Superior temporal gyrus (tissue), 1 donor: Measurements from ENCODE around the gene DDC.
A peak's percentile ranks its signal among the peaks of the same experiment; 100 is the strongest.
"Not testable (repeated sequence)": the region's sequence is repeated elsewhere in the genome, so short reads cannot be mapped to it uniquely, and the experiment has no call there.

Experiments used
- DNase-seq: peaks from one replicate; pipeline ENCODE4 v3.0.0-alpha.2; 2016; ENCODE audit errors: extremely low spot score

Gene DDC

DNA sequence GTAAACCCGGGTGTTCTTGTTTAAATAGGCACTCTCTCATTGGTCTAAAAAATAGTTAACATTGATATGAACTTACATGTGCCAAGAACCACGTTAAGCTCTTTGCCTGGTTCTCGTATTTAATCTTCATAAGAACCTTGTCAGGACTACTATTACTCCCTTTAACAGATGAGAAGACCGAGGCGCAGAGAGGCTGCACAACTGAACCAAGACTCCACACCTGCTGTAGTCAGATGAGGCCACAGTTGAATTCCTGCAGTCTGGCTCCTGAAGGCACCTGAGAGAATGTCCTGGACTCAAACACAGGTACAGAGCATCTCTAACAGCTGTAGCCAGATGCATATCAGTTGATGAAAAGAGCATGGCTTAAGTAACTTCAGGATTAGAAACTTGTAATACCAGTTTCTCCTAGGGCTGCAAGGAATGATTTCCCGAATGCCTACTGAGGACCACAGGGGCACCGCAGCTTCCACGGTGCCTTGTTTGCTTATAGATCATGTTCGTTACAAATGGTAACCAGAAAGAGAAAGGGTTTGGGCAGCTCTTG lies 9.5 kb downstream of the DDC start:
- DNase-seq, result no peak

GRCh38 chr7:50554431-50555322 lies 10.5 kb downstream of the DDC start:
- DNase-seq, result no peak

GRCh38 chr7:50553973-50554372 lies 11.2 kb downstream of the DDC start:
- DNase-seq, result no peak

DNA sequence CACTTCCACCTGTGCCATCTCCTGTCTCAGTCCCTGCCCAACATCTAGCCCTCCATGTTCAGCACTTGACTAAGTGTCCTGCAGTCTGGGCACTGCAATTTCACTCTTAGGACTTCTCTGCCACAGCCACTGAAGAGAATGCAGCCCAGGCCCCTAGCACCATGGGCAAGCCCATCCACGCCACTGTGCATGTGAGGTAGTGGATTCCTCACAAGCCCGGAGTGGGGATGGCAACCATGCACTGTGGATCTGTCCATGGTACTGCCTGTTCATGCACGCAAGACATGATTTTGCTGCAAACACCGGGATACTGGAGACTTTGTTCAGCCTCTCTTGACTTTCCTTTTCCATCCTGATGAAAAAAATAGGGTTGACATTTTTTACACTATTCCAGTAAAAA lies 12.3 kb downstream of the DDC start:
- DNase-seq, result no peak

GRCh38 chr7:50552139-50552538 lies 13.1 kb downstream of the DDC start:
- no peak for DNase-seq

- not testable (repeated sequence) for DNase-seq
These were observed 19.6 kb downstream of the DDC start for GRCh38 chr7:50545613-50546012.

- no peak for DNase-seq
These were observed 20.2 kb downstream of the DDC start for GRCh38 chr7:50544992-50545391.

DNA sequence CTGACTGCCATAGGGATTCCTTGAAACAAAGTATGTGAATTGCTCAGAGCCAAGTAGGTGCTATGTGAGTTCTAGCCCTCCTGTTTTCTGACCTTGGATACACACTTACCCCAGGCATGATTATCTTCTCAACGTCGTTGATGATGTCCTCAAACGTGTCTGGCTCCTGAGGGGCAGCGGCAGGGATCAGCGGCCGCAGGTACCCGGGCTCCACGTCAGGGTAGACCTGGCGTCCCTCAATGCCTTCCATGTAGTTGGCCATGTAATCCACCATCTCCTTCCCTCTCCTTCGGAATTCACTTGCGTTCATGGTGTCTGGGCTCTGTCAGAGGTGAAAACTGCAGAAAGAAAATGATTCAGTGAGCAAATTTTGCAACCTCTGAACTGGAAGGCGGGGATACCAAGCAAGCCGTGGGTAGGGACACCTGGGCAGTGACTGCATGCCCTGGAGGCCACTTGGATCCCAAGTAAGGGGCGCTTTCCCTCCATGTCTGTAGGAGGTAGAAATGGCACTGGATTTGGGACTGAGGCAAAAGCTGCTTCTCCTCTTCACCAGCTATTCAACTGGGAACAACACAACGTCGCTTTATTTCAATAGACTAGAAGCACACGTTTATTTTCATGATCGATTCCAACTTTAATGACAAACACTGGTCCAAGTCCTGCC lies 21.3 kb downstream of the DDC start:
- no peak for DNase-seq

- DNase-seq, result no peak
These were observed 23.1 kb downstream of the DDC start for GRCh38 chr7:50542132-50542531.

DNA sequence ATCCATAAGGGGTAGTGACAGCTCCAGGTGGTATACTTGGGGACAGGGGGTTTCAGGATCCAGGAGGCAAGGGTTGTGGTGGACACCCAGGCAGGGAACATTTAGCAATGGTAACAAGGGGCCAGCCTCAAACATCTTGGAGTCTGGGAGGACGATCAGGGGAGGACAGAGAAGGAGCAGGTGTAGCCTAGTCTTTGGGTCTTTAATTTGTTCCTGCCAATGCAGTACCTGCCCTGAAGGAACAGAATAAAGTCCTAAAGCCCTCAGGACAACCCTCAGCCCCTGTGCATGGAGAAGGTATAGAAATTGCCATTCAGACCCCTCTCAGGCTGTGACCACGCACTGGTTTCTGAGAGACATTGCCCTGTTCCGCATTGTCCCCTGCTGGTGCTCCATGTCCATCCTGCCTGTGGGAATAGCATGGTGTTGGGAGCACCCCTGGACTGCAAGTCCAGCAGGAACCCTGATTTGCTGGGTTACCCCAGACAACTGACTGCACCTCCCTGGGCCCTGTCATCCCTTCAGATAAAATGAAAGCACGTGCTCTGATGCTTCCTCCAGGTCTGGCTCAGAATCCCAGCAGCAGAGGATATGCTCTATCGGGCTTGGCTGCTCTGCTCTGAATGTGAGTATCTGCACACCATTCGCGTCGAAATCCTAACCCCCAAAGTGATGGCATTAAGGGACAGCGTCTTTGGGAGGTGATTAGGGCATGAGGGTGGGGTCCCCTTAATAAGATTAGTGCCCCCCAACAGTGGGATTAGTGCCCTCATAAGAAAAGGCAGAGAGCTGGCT lies 24.2 kb downstream of the DDC start:
- DNase-seq, result no peak

GRCh38 chr7:50539725-50540124 lies 25.5 kb downstream of the DDC start:
- no peak for DNase-seq

DNA sequence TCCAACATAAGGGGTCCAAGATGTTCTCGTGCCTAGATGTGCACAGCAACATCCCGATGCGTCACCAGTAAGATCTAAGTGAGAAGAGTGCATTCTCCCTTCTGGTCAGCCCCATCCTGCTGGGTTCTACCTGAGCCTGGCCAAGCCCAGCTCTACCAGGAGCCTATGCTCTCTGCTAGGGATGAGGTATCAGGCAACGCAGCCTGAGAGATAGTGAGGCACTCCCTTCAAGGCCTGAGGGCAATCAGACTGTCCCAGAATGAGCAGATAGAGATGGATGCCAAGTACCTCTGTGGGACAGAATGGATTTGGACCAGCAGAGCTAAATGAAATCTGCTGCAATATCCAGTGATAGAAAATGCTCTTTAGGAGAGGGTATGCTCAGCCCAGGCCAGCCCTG lies 26.7 kb downstream of the DDC start:
- DNase-seq, result no peak

DNA sequence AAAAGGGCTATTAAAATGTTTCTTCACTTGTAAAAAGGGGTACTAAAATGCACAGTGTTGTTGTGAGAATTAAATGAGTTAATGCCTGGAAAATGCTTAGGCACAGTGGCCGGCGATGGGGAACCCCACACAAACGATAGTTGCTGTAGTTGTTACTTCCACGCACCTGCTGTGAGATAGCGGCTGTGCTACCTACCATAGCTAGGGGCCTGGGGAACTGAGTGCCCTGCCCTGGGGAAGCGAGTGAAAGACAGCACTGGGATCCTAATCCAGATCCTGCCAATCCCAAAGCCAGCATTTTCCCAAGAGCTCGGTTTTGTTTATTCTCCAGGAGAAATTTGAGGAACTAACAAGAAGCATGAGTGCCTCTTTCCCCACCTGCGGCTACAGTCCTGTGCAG lies 27.8 kb downstream of the DDC start:
- no peak for DNase-seq

GRCh38 chr7:50535291-50535711 lies 29.9 kb downstream of the DDC start:
- DNase-seq, result not testable (repeated sequence)

GRCh38 chr7:50534690-50535290 lies 30.4 kb downstream of the DDC start:
- peak; percentile 44 for DNase-seq

- DNase-seq, result no peak
These were observed 31.3 kb downstream of the DDC start for GRCh38 chr7:50533866-50534265.

- peak; percentile 20 for DNase-seq
These were observed 33.3 kb downstream of the DDC start for GRCh38 chr7:50531928-50532327.

GRCh38 chr7:50531401-50531911 lies 33.7 kb downstream of the DDC start:
- no peak for DNase-seq

GRCh38 chr7:50530766-50531165 lies 34.4 kb downstream of the DDC start:
- no peak for DNase-seq

DNA sequence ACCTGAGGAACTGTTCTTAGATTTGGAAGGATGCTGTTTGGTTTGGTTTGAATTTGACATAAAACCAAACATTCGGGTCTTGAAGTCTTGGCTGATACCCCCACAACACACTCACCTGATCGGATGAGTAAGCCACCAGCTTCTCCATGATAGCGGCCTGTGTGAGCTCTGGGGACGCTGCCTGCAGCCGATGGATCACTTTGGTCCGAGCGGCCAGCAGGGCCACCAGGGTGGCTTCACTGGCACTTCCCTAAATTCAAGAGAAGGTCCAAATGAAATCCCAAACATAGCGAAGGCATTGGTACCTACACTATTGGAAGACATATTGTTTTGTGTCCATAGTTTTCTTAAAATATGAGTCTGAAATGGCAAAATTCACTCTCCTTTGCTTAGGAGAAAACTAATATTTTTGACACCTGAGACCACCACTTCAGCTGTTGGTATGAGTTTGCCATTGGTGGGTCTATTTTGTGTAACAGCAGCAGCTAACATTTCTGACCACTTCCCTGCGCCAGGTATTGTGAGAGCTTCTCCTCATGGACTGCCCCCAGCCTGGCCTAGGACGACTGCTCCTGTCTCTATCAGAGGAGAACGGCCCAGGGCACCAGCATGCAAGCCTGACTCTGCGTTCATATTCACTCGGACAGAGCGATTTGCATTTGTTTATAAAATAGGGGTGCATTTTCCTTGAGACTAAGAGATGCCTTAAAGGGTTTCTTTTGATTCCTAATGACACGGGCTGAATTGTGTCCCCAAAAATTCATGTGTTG lies 35.9 kb downstream of the DDC start:
- no peak for DNase-seq
